ENCODE measurements around the gene LAMA1.

DNA sequence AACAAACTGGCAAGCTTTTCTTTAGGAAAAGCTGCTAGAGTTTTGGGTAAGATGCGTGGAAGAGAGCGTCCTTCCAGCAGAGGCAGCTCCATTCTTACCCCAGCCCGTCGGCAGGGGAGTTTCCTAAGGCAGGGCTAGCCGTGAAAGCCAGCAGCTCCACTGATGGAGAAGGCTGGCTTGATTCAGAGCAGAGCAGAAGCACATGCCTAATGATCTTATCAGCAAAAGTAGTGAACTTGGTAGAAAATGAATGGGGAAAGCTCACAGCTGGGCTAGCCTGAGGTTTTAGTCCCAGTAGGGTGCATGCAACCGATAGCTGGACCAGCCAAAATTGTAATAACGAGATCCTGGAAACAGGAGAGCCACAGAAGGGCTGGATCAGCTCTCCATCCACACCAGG is 20.8 kb downstream of the LAMA1 start:
- TF ChIP-seq POLR2A (IDR thresholded peaks at IDR 0.05) (no peak), CTCF (IDR thresholded peaks at IDR 0.05) (no peak), POLR2AphosphoS5 (IDR thresholded peaks at IDR 0.05) (no peak), EP300 (IDR thresholded peaks at IDR 0.05) (no peak)
